Glutamatergic neuron (in vitro differentiated cells): ENCODE results near the gene WDFY4. TPM values are rescaled to one million over a fixed set of nuclear protein-coding genes. Genes with fewer than 3 reads are reported as not detected.

ENCODE experiments used
- DNase-seq: peaks from one replicate; pipeline ENCODE4 v3.0.0; 2022
- H3K27ac Mint-ChIP-seq: one replicate; pipeline ENCODE4 v1.8.0; 2020; ENCODE audit warnings: mild to moderate bottlenecking, mixed read lengths, inconsistent platforms; ENCODE audit not compliant: unreplicated experiment
- H3K27me3 Mint-ChIP-seq: one replicate; pipeline ENCODE4 v1.8.0; 2020; ENCODE audit warnings: mild to moderate bottlenecking, moderate library complexity, mixed read lengths, inconsistent platforms; ENCODE audit not compliant: unreplicated experiment
- H3K36me3 Mint-ChIP-seq: one replicate; pipeline ENCODE4 v1.8.0; 2020; ENCODE audit warnings: mild to moderate bottlenecking, mixed read lengths, inconsistent platforms; ENCODE audit not compliant: unreplicated experiment
- H3K4me1 Mint-ChIP-seq: one replicate; pipeline ENCODE4 v1.8.0; 2020; ENCODE audit warnings: mild to moderate bottlenecking, low read depth, mixed read lengths, inconsistent platforms; ENCODE audit not compliant: unreplicated experiment
- H3K4me3 Mint-ChIP-seq: one replicate; pipeline ENCODE4 v1.8.0; 2020; ENCODE audit warnings: mild to moderate bottlenecking, mixed read lengths, inconsistent platforms; ENCODE audit not compliant: unreplicated experiment
- H3K9me3 Mint-ChIP-seq: one replicate; pipeline ENCODE4 v1.8.0; 2020; ENCODE audit warnings: mild to moderate bottlenecking, moderate library complexity, mixed read lengths, inconsistent platforms; ENCODE audit not compliant: unreplicated experiment
- CTCF ChIP-seq: fragments of 200-600 bp; sonication (generic); IDR thresholded peaks from one replicate; pipeline ENCODE4 v1.5.0; 2021; ENCODE audit not compliant: partially characterized antibody, unreplicated experiment
- long read RNA-seq: library from polyadenylated mRNA; unstranded; transcript quantifications from one replicate; pipeline ENCODE4 v2.0.0, GENCODE V29; 2020; ENCODE audit not compliant: unreplicated experiment
- total RNA-seq: library from RNA; stranded (reverse); fragmentation: NEBNext Ultra II Directional; extraction: Animal tissue kit (Norgen Biotek cat#: 25700); gene quantifications from one replicate; pipeline ENCODE4 v1.2.1, GENCODE V29; 2021; ENCODE audit not compliant: unreplicated experiment

The WDFY4 gene, protein sequence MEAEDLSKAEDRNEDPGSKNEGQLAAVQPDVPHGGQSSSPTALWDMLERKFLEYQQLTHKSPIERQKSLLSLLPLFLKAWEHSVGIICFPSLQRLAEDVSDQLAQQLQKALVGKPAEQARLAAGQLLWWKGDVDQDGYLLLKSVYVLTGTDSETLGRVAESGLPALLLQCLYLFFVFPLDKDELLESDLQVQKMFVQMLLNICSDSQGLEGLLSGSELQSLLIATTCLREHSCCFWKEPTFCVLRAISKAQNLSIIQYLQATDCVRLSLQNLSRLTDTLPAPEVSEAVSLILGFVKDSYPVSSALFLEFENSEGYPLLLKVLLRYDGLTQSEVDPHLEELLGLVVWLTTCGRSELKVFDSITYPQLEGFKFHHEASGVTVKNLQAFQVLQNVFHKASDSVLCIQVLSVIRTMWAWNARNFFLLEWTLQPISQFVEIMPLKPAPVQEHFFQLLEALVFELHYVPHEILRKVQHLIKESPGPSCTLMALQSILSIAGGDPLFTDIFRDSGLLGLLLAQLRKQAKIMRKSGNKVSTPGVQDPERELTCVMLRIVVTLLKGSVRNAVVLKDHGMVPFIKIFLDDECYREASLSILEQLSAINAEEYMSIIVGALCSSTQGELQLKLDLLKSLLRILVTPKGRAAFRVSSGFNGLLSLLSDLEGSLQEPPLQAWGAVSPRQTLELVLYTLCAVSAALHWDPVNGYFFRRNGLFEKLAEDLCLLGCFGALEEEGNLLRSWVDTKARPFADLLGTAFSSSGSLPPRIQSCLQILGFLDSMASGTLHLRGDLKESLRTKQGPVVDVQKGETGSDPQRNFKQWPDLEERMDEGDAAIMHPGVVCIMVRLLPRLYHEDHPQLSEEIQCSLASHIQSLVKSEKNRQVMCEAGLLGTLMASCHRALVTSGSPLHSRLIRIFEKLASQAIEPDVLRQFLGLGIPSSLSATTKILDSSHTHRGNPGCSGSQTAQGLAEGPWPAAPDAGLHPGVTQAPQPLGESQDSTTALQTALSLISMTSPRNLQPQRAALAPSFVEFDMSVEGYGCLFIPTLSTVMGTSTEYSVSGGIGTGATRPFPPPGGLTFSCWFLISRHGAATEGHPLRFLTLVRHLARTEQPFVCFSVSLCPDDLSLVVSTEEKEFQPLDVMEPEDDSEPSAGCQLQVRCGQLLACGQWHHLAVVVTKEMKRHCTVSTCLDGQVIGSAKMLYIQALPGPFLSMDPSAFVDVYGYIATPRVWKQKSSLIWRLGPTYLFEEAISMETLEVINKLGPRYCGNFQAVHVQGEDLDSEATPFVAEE (N-terminal part only)
- not detected for total RNA-seq
- long read RNA-seq: 0 reads

- TF ChIP-seq CTCF: no peak
- H3K36me3 Mint-ChIP-seq: peaks cover 5% of the 10 kb centered on the region
- no peaks in the 10 kb centered on the region for H3K4me1 Mint-ChIP-seq
- H3K9me3 Mint-ChIP-seq: peaks cover 6% of the 10 kb centered on the region
- H3K27ac Mint-ChIP-seq: no peak within 1 kb of the TSS
- H3K4me3 Mint-ChIP-seq: no peak within 1 kb of the TSS
- H3K27me3 Mint-ChIP-seq: no peaks in the 10 kb centered on the region
- no peak for DNase-seq
These were observed at the start of gene WDFY4 for GRCh38 chr10:48684792-48685623. WDFY4 (plus strand) TSS chr10:48684873; CDS start chr10:48709733, 24,860 bp downstream.

DNA sequence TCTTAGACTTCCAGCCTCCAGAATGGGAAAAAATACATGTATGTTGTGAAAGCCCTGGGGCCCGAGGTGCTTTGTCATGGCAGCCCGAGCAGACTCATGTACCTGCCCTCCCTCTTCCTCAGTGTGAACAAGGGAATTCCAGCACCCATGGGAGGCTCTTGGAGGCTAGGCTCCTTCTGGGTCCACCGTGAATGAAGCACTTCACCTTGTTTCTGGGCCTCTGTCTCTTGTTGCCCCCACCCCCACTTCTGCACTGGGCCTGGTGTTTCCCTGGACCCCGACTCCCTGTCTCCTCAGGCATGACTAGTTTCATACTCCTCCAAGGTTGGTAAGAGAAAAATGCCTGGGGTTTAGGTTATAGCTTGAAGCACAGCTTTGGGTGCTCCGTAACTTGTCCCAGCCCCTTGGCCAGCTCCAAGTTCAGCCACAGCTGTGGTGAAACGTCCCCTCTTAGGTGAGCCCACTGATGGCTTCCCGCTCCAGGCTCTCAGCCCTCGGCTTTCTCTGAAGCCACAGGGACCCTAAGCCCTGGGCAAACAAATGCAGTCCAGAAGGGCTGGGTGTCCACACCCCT is 49.6 kb upstream of the WDFY4 start:
- Mint-ChIP-seq H3K27ac (no peak overlapping the region), H3K36me3 (peaks cover 4% of the 10 kb centered on the region), H3K4me3 (no peak overlapping the region), H3K4me1 (no peaks in the 10 kb centered on the region), H3K27me3 (peaks cover 6% of the 10 kb centered on the region), H3K9me3 (peaks cover 2% of the 10 kb centered on the region)
- no peak for DNase-seq
- TF ChIP-seq CTCF: no peak

- H3K27me3 Mint-ChIP-seq: peaks cover 6% of the 10 kb centered on the region
- no peak for DNase-seq
- no peak overlapping the region for H3K4me3 Mint-ChIP-seq
- TF ChIP-seq CTCF: no peak
- H3K36me3 Mint-ChIP-seq: peaks cover 4% of the 10 kb centered on the region
- H3K27ac Mint-ChIP-seq: no peak overlapping the region
- H3K4me1 Mint-ChIP-seq: no peaks in the 10 kb centered on the region
- peaks cover 3% of the 10 kb centered on the region for H3K9me3 Mint-ChIP-seq
These were observed 48.4 kb upstream of the WDFY4 start for GRCh38 chr10:48636231-48636630.

DNA sequence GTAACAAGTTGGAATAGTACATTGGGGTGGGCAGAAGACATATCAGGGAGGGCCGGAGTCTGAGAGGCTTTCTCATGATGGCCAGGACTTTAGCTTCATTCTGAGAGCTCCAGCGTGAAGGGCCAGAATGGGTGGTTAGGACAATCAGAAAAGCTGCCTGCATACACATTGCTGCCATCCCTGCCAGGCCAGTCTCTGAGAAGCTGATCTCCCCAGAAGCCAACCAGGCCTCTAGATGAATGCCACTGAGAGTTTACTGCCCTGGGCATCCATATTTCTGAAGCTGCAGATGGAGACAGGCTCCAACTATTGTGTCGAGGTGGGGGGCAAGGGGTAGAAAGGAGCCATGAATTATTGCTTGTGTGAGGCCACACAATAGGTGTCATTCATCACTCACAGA is 47.8 kb upstream of the WDFY4 start:
- Mint-ChIP-seq H3K4me3 (no peak overlapping the region), H3K4me1 (no peaks in the 10 kb centered on the region), H3K9me3 (peaks cover 4% of the 10 kb centered on the region), H3K27ac (no peak overlapping the region), H3K27me3 (peaks cover 6% of the 10 kb centered on the region), H3K36me3 (peaks cover 4% of the 10 kb centered on the region)
- no peak for DNase-seq
- no peak for TF ChIP-seq CTCF
